Superior temporal gyrus (tissue), 1 donor: ENCODE data around the gene HNRNPLL.
A peak's percentile ranks its signal among the peaks of the same experiment; 100 is the strongest.

Experiments used
- DNase-seq: peaks from one replicate; pipeline ENCODE4 v3.0.0-alpha.2; 2016; ENCODE audit errors: extremely low spot score

Gene HNRNPLL

DNA sequence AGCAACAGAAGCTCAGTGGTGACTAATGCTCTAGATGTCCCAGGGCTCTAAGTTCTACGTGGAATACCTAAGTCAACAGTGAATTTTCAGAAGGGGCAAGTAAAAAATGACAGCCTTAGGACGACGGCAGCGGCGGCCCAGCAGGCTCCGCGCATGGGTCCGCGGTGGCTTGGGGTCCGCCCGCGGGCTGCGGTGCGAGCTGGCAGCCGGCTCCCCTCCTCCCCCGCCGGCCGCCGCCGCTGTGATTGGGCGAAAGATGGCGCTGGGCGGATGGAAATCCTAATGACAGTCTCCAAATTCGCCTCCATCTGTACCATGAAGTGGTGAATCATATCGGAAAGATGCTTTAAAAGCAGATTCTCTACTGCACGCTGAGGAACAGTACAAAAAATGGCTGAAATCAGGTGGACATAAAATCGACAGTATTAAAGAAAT, 74.7 kb downstream of the HNRNPLL start:
- peak; percentile 70 for DNase-seq

DNA sequence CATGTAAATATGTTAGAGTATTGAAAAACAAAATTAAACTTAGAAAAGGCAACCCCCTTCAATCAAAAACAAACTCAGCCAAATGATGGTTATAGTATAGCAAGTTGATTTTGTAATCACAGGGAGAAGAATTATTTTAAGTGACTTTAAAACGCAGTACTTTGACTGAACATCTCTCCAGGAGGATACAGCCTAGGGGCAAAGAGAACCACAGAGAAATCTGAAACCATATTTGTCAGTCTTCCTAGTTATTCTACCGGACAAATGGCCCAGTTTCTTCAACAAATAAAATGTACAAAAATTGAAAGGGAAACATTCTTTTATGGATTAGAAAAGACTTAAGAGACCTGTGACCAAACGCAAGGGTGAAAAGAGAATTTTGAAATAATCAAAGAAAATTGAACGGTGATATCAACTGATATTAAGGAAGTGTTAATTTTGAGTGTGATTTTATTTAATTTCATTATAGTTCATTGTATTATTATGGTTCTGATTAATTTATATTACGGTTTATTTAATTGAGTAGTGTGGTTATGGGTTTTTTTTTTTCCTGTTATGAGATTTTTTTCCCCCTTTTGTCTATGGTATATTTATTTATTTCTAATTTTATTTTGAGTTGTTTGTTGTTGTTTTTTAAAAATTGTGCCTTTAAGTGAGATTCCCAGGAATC, 75.3 kb downstream of the HNRNPLL start:
- DNase-seq = no peak

DNA sequence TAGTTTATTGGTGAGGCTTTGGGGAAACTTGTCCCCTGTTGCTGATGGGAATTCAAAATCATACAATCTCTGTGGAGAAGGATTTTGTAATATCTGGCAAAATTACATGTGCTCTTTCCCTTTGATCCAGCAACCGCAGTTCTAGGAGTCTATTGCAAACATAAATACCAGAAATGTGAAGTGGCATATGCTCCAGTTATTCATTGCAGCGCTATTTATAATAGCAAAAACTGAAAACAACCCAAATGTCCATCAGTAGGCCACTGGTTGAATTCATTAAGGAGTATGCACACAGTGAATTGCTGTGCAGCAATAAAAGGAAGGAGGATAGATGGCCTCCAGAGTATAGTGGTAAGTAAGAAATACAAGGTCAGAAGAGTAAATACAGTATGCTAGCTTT, 76.5 kb downstream of the HNRNPLL start:
- DNase-seq = no peak

DNA sequence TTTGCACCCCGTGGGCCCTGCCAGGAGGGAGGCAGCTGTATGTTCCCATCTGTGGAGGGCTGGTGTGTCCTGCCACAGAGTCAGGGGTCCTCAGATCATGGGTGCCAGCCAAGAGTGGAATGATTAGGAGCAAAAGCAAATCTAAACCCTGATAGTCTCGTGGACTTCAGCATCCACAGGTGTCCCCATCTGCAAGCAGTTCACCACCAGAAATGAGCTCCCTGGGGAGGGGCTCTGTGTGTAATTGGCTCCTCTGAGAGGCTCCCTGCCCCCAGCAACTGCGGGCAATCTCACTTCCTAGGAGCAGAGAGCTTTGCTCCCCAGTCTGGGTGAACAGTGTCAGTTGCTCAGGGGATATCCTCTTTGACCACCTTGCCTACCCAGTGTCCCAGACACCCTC, 78.1 kb downstream of the HNRNPLL start:
- DNase-seq = no peak

DNA sequence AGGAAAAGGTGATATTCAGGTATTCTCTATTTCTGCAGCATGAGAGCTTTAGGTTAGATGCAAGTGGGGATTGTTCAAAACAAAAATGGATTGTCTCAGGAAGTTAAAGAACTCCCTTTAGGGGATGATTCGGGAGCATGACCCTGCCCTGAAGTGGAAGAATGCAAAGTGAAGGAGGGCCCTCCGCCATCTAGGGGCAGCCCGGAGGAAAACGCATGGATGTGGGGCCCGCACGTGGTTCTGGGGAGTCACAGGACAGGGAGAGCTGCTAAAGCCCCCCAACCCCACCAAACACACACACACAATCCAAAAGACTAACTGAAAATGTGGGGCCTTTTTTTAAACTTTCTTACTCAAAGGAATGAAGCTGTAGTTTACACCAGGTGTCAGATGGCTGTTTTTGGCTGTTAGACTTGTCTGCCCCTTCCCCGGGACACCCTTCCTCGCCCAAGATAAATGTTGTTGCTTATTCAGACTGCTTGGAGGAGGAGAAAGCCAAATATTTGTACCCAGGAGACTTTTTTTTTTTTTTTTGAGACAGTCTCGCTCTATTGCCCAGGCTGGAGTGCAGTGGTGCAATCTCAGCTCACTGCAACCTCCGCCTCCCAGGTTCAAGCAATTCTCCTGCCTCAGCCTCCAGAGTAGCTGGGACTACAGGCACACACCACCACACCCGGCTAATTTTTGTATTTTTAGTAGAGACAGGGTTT, 78.8 kb downstream of the HNRNPLL start:
- no peak for DNase-seq

DNA sequence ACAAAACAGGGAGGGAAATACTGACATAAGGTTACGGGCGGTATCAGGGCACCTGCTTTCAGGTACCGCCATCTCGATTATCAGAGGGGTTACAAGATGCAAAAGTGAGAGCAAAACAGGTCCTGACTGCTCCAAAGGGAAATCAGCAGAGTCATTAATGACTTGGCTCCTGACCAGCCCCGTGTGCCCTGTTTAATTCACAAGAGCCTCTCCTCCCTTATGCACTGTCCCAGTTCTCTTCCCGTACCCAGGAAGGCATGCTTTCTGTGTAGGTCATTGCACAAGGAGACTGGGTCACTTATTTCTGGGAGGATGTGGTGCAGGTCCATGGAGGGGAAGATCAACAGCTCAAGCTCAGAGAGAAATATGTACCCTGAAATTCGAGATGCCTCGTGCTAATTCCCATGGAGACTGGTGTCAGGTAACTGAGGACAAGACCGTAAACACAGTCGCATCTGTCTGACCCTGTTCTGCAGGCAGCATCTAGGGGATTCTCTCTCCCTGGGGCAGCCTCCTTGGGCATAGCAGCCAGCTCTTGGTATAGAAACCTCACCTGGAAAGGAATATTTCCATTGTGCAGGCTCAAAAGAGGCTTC, 79.9 kb downstream of the HNRNPLL start:
- DNase-seq = no peak

DNA sequence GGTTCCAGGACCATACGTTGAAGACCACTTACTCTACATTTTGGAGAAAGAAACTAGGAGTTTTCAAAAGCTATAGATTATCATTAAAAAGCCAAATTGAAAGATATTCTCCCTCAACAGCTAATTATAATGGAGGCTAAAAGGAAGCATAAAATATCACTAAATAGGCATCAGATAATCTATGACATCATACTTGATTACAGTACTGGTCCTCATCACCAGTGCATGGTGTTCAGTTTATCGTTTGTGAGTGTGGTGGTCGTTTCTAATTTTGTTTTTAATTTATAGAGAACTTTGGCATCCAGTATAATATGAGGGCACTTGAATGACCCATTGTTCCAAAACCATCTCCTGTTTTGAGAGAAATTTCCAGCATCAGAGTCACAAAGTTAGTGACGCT, 80.9 kb downstream of the HNRNPLL start:
- DNase-seq = no peak

DNA sequence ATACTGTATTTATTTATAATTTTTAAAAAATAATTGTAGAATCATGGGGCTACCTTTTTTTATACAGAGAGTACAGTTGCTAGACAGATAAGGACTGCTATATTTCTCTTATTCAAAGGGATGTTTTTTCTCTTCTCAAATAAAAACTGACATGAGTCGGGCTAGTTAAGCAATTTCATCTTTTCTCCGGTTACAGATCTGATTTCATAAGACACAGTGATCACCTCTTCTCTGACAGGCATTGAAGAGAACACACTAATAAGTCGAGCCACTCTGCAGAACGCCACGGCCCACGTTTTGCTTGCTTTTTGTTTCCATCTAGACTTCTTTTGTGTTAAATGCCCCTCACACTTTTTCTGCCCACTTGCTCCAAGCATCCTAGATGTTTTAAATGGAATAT, 85.4 kb downstream of the HNRNPLL start:
- no peak for DNase-seq

DNA sequence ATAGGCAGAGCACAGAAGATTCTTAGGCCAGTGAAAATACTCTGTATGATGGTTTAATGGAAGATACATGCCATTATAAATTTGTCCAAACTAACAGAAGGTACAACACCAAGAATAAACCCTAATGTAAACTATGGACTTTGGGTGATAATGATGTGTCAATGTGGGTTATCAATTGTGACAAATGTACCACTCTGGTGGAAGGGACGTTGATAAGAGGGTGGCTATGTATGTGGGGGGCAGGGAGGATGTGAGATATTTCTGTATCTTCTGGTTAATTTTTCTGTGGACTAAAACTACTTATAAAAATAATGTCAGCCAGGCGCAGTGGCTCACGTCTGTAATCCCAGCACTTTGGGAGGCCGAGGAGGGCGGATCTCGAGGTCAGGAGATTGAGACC, 86.2 kb downstream of the HNRNPLL start:
- DNase-seq = no peak

DNA sequence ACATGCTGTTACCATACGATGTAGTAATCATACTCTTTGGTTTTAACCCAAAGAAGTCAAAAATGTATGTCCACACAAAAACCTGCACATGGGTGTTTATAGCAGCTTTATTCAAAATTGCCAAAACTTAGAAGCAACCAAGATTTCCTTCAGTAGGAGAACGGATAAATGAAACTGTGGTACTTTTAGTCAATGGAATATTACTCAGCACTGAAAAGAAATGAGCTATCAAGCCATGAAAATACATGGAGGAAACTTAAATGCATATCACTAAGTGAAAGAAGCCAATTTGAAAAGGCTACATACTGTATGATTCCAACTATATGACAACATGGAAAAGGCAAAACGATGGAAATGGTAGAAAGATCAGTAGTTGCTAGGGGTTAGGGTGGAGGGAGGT, 86.6 kb downstream of the HNRNPLL start:
- DNase-seq = no peak

DNA sequence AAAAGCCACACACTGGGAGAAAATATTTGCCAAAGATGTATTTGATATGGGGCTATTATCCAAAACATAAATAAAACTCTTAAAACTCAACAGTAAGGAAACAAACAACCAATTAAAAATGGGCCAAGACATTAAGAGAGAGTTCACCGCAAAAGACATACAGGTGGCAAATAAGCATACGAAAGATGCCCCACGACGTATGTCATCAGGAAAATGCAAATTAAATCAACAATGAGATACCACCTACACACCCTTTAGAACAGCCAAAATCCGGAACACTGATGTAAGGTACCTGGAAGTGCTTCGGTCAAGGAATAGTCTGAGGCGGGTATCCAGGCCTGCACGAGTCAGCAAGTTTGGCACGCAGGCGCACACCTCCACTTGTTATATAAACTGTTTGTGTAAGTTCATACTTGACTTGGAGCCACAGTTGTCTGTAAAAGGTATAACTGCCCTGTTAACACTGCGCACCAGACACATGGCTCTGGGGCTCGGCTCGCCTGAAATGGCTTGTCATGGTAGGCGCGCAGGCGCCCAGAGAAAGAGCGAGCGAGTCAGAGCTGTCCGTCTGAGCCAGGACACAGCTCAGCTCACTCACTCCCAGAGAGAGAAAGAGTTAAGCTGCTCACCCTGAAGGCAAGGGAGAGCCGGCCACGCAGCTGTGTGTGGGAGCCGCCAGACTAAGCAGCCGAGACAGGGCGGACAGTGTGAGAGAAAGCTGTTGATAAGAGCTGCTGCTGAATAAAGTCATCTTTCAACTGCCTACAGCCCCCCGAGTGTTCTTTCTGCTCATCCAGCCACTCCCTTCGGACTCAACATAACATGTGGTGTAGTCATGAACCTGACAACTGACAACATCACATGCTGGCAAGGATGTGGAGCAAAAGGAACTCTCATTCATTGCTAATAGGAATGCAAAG, 87.3 kb downstream of the HNRNPLL start:
- peak; percentile 52 for DNase-seq

DNA sequence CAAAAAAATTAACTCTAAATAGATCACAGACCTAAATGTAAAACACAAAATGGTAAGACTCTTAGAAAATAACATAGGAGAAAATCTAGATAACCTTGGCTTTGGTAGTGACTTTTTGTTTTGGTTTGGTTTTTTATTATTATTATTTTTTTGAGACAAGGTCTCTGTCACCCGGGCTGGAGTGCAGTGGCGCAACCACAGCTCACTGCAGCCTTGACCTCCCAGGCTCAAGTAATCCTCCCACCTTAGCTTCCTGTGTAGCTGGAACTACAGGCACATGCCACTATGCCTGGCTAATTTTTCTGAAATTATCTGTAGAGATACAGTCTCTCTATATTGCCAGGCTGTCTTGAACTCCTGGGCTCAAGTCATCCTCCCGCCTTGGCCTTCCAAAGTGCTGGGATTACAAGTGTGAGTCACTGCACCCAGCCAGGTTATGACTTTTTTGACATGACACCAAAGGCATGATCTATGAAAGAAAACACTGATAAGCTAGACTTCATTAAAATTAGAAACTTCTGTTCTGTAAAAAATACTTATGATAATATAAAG, 88.0 kb downstream of the HNRNPLL start:
- DNase-seq = no peak

DNA sequence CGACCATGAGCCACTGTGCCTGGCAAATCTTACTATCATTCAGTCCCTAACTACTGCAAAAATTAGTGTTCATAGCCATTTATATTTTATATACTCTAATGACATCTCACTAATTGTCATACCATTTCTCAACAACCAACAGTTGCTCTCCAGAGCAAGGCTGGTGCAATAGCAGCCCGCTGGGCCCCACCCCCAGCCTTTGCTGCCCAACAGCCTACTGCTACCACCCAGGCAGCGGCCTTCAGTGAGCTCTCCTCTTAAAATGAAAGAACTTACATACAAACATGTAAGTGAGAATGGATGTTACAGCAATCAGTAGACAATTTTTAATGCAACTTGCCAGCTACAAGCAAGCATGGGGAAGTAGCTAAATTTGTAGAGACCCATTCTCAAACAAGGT, 90.5 kb downstream of the HNRNPLL start:
- no peak for DNase-seq
